ENCODE data around the gene PAPOLG. TPM values are rescaled to one million over a fixed set of nuclear protein-coding genes. Genes with fewer than 3 reads are reported as not detected.

PAPOLG gene
- total and polyA plus RNA-seq, 9 donors: 9.8 to 14.8 (median 11.7) TPM

Other genes with a start within 250 kb of the PAPOLG start
- 1.1 TPM for gene BCL11A, start 202.6 kb upstream of the PAPOLG start, total RNA-seq
- gene BCL11A, start 202.6 kb upstream of the PAPOLG start, polyA plus RNA-seq (ENCODE audit: insufficient read depth in 1 of 8, insufficient read length in 8 of 8, low replicate concordance in 1 of 8): 10 to 100 TPM in 1 of 8 donors, 1 to 10 TPM in 7; 2.2 to 12.2 (median 2.7) TPM
- gene REL, start 125.3 kb downstream of the PAPOLG start, total RNA-seq: 6.7 TPM
- gene REL, start 125.3 kb downstream of the PAPOLG start, polyA plus RNA-seq (ENCODE audit: insufficient read depth in 1 of 8, insufficient read length in 8 of 8, low replicate concordance in 1 of 8): 1 to 10 TPM; 2.4 to 5.2 (median 4.2) TPM

Measured in muscle of leg (tissue), 9 donors.